ENCODE data around the gene RAB3D.

The RAB3D gene

GRCh38 chr19:11295180-11295579 lies 44.3 kb downstream of the RAB3D start:
- DNase-seq (ENCODE audit: low read depth): no peak

GRCh38 chr19:11293433-11294389 lies 45.7 kb downstream of the RAB3D start:
- peak; percentile 80 for DNase-seq (ENCODE audit: low read depth)

DNA sequence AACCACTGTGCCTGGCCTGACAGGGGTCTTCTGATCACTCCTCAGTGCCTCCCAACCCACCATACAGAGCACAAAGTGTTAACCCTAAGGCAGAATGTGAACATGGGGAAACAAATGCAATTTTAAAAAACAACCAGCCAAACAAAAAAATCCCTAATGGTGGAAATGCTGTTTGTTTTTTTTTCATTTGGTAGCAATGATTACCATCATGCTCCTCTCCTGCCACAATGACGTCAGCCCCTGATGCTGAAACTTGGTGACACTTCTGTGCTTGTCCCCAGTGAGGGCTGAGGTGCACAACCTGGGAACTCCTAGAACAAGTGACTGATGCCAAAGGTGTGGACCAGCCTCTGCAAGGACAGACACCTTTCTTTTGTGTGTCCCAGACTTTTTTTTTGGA lies 47.5 kb downstream of the RAB3D start:
- DNase-seq (ENCODE audit: low read depth): no peak

- DNase-seq (ENCODE audit: low read depth): no peak
Observed at GRCh38 chr19:11291415-11291814, 48.0 kb downstream of the RAB3D start.

DNA sequence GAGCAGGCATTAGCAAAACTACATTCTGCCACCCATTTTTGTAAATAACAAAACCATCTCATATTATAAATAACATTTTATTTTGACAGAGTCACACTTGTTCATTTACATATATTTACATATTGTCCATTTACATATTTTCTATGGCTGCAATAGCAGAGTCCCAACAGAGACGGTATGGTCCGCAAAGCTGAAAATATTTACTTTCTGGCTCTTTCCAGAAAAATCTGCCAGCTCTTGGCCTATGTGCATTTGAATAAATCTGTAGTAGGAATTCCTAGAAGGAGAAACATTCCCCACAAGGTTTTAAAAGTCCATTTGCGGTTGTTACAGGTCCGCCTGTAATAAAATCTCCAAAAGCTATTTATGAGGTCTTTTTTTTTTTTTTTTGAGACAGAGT lies 49.2 kb downstream of the RAB3D start:
- DNase-seq (ENCODE audit: low read depth): no peak

GRCh38 chr19:11288349-11288748 lies 51.1 kb downstream of the RAB3D start:
- no peak for DNase-seq (ENCODE audit: low read depth)

GRCh38 chr19:11286312-11286974 lies 53.0 kb downstream of the RAB3D start:
- DNase-seq (ENCODE audit: low read depth): no peak

DNA sequence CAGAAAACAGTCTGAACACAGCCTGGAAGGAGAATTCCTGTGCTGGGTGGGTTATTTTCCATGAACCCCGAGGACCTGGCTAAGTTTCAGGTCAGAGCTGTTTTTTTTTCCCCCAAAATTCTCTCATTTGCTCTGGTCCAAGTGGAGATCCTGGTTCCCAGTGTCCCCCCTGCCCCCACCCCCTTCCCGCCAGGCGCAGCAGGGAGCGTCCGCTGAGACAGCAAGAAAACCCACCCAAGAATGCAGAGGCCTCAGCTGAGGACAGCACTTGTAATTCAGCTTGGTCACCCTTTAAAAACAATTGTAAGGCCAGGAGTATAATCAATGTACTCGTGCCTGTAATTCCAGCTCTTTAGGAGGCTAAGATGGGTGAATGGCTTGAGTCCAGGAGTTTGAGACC lies 54.9 kb downstream of the RAB3D start:
- no peak for DNase-seq (ENCODE audit: low read depth)

GRCh38 chr19:11281356-11282049 lies 58.0 kb downstream of the RAB3D start:
- DNase-seq (ENCODE audit: low read depth): no peak

- peak; percentile 61 for DNase-seq (ENCODE audit: low read depth)
Observed at GRCh38 chr19:11279505-11280236, 59.8 kb downstream of the RAB3D start.

GRCh38 chr19:11278670-11279069 lies 60.8 kb downstream of the RAB3D start:
- no peak for DNase-seq (ENCODE audit: low read depth)

GRCh38 chr19:11274533-11275086 lies 64.8 kb downstream of the RAB3D start:
- no peak for DNase-seq (ENCODE audit: low read depth)

GRCh38 chr19:11273989-11274388 lies 65.5 kb downstream of the RAB3D start:
- no peak for DNase-seq (ENCODE audit: low read depth)

- no peak for DNase-seq (ENCODE audit: low read depth)
Observed at GRCh38 chr19:11273296-11273695, 66.2 kb downstream of the RAB3D start.
